GM18868 (cell line): ENCODE measurements around the gene PBX4.

Source experiments
- ATAC-seq: cut with Tn5 transposase; IDR thresholded peaks from one replicate; pipeline ENCODE4 v1.9.1; 2021; ENCODE audit warnings: mild to moderate bottlenecking, moderate library complexity; ENCODE audit not compliant: unreplicated experiment

Gene PBX4

GRCh38 chr19:19559931-19560330 is 58.6 kb downstream of the PBX4 start:
- ATAC-seq: no peak

GRCh38 chr19:19558636-19559035 is 59.9 kb downstream of the PBX4 start:
- ATAC-seq: no peak

DNA sequence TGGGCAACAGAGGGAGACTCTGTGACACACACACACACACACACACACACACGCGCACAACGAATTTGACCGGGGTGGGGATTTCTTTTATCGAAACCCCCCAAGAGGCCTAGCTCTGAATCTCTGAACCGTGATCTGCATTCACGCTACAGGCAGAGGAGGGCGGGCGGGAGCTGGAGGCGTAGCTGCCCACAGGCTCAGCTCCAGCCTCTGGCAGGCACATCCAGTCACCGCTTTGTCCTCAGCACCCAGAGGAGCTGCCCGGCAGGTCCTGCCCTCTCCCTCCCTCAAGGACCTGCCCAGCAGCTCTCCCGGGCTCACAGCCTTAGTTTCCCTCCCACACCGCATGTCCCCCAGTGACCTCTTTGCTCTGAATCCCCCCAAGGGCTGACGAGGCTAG is 60.4 kb downstream of the PBX4 start:
- no peak for ATAC-seq

DNA sequence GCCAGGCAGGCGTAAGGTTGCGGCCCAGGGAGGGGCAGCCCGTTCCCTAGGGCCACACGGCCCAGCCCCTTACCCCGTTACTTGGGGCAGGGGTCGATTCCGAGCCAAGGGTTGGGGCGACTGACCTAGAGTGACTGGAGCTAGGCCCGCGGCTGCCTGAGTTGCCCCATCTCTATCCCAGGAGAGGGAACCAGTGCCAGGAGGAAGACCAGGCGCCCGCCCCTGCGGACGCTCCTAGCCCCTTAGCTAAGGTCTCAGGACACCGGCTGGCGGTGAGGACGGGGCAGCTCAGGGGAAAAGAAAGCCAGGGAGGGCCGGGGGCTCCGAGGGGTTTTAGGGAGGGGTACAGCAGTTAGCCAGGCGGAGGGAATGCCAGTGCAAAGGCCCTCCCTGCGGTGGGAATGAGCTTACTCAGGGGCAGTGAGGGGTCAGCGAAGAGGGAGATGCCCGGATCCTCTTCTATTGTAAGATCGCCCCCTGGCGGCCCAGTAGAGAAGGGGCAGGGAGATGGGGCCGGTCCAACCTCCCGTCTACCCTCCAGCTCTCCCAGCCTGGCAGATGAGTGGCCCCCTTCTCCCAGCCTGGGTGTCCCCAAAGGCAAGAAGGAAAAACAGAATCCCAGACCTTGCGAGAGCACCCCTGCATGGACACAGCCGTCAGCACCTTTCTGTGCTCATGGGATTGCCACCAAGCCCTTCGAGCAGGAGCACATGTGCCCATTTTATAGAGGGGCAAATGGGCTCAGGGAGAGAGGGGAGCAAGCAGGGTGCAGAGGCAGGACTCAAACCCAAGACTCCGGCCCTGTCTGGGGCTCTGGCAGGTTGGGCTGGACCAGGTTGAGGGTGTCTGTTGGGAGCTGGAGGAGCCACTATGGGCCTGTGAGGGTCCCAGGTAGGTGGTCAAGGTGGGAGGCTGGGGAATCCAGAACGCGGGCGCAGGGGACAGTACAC is 64.1 kb downstream of the PBX4 start:
- no peak for ATAC-seq

DNA sequence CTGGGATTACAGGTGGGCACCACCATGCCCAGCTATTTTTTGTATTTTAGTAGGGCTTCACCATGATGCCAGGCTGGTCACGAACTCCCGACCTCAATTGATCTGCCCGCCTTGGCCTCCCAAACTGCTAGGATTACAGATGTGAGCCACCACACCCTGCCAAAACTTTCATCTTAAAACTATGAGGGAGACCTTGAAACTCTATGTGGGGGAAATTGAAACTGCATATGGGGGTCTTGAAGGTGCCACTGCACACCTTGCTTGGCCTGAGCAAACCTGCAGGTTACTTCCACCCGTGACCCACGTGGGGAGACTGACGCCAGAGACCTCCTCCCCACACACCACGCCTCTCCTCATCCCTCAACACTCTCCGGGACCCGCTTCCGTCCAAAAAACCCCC is 64.8 kb downstream of the PBX4 start:
- no peak for ATAC-seq

- no peak for ATAC-seq
Observed at GRCh38 chr19:19552798-19553197, 65.7 kb downstream of the PBX4 start.

DNA sequence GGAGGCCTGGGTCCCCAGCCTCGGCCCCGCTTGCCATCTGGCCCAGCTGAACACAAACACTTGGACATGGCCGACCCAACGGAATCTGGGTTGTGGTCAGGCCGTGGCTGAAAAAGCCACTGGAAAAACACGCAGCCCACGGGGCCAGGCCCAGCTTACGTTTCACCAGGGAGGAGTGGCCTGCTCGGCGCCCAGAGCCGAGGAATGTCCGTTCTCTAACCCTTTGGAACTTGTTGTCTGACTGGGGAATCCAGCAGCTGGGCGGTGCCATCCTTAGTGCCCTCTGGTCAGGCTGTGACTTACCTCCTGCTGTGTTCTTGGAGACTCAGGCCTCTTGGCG is 66.7 kb downstream of the PBX4 start:
- no peak for ATAC-seq

DNA sequence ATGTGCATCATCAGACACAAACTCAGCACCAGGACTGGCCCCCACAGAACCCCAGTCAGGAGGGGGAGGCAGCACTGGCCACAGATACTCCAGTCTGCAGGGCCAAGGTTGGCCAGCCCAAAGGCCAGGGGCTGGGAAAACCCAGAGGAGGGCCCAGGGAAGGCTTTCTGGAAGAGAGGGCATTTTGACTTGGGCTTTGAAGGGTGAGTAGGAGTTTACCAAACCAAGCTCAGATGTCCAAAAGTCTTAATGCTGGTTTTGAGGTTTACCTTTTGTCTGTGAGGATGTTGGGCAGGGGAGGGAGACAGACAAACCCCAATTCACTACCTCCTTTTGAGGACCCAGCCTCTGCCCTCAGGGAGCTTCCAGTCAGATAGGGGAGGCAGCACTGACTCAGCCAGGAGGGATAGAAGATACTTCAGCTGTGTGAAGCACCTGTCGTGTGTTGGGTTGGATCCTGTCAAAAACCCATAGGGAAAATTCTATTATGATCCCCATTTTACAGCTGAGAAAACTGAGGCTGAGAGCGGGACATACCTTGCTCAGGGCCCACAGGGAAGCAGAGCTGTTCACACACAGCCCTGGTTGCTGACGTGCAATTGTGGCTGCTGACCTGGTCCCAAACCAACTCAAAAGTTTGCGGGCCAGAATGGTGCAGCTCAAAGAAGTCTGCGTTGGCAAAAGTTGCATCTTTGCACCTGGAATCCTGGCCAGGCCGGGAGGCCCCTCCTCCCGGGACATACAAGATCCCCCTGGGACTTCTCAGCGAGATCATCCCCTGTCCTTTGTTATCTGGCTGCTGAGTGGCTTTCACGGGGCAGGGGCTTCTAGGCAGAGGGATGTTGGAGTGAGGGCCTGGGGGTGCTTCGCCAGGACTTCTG is 67.3 kb downstream of the PBX4 start:
- ATAC-seq: no peak

DNA sequence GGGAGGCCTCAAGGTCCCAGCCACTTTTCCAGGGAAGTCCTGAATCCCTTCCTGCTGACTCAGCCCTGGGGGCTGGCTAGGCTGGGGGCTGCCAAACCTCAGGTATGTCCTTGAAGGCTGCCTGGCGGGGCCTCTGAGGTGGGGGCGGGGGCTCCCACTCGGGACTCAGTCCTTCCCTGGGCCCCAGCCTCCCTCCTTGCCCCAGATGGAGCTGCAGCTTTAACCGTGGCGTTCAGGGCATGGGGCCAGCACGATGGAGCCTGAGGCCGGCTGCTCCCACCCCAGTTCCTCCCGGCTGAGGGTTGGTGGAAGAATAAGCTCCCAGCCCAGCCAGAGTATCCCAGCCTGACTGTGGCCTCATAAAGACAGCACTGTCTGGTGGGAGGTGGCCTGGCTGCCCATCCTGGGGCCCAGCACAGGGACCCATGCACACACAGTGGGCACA is 68.0 kb downstream of the PBX4 start:
- ATAC-seq: no peak

DNA sequence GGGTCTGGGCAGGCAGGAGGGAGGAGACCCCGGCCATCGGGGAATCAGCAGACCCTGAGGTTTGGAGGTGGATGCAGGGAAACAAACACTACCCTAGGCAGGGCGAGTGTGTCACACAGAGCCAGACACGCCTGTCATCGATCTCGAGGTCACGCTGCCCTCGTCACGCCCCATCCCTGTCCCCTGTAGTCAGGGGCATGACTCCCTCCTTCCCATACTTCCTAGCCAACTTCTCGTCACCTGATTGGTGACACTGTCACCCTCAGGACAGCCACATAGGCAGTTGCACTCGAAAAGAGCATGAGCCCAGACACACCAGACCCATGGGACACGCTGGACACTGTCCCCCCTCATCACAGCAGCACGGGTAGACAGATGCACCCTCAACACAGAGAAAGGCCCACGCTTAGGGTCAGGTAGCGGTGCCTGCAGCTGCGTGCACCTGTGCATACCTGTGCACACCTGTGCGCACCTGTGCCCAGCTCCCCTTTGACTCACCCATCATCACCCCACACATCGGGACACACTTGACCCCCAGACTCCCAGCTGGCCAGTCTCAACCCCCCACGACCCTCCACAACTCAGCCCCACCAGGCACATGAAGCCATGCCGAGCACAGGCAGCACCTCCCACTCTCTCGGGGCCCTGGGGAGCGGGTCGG is 68.6 kb downstream of the PBX4 start:
- ATAC-seq: no peak

DNA sequence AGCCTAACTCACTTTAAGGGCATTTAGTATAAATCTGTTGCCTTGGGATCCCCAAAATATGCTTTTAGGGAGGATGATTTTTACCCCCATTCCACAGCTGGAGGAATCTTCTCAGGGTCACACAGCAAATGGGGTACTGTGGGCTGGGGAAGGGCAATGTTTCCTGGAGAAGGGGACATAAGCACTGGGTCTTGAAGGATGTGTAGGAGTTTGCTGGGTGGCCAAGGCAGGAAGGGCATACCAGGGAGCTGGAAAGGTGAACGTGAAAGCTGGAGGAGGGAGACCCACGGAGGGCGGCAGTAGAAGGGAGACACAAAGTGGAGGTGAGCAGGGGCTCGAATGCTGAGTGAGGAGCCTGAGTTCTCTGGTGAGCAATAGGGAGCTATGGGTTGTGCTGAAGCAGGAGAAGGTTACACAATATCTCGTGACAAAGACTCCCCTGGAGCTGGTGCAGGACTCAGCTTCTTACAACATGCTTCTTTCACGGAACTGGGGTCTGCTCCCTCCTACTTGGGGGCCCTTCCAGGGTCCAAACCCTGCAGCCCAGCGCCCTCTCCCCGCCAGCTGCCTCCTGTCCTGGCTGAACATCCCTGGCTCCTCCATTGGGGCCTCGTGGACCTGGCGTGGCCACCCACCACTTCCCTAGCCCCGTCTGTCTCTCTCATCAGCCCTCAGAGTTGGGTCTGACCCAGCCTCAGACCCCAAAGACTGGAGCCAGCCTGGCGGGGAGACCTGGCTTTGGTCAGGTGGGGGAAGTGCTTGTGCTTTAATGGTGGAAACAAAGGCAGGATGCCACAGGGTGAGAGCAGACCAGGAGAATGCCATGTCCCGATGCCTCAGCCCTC is 69.3 kb downstream of the PBX4 start:
- ATAC-seq: no peak

DNA sequence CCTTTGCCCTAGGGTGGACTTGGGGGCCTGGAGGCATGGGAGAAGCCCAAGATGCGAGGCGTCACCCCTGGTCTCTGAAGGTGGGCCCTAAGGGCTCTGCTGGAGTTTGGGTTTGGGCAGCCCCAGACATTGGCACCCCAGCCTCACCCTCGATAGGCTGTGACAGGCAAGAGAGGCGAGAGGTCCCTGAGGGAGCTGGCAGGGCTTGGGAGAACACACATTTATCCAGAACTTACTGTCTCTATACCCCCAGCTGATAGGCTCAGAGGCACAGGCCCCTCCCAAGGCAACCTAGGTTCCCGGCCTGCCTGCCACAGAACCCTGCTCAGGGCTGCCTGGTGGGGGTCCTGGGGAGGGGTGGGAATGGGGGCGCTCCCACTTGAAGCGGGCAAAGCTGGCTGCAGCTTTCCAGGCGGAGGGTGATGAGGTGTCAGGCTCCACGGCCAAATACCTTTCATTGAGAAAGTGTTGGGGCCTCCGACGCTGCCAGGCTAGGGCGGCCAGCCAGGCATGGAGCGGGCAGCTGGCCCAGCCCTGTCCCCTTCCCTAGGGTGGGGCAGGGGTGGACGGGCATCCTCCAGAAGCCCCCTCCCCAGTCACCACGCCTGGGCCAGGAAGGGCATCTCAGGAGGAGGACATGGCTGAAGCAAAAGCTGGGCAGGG is 70.7 kb downstream of the PBX4 start:
- ATAC-seq: no peak

GRCh38 chr19:19546751-19547162 is 71.7 kb downstream of the PBX4 start:
- no peak for ATAC-seq

DNA sequence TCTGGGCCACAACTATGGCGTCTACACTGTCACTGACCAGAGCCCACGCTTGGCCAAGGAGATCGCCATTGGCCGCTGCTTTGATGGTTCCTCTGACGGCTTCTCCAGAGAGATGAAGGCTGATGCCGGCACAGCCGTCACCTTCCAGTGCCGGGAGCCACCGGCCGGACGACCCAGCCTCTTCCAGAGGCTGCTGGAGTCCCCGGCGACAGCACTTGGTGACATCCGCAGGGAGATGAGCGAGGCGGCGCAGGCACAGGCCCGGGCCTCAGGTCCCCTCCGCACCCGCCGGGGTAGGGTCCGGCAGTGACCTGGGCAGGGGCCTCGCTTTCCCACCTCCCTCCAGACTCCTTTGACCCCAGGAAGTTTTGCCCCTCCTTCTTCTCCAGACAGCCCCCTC is 72.8 kb downstream of the PBX4 start:
- ATAC-seq: no peak

- ATAC-seq: no peak
Observed at GRCh38 chr19:19544954-19545591, 73.4 kb downstream of the PBX4 start.

DNA sequence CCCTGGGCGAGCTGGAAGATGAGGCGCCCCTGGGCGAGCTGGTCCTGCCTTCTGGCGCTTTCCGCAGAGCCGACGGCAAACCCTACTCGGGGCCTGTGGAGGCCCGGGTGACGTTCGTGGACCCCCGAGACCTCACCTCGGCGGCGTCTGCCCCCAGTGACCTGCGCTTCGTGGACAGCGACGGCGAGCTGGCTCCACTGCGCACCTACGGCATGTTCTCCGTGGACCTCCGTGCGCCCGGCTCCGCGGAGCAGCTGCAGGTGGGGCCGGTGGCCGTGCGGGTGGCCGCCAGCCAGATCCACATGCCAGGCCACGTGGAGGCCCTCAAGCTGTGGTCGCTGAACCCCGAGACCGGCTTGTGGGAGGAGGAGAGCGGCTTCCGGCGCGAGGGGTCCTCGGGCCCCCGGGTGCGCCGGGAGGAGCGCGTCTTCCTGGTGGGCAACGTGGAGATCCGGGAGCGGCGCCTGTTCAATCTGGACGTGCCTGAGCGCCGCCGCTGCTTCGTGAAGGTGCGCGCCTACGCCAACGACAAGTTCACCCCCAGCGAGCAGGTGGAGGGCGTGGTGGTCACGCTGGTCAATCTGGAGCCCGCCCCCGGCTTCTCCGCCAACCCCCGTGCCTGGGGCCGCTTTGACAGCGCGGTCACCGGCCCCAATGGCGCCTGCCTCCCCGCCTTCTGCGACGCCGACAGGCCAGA is 74.1 kb downstream of the PBX4 start:
- no peak for ATAC-seq

DNA sequence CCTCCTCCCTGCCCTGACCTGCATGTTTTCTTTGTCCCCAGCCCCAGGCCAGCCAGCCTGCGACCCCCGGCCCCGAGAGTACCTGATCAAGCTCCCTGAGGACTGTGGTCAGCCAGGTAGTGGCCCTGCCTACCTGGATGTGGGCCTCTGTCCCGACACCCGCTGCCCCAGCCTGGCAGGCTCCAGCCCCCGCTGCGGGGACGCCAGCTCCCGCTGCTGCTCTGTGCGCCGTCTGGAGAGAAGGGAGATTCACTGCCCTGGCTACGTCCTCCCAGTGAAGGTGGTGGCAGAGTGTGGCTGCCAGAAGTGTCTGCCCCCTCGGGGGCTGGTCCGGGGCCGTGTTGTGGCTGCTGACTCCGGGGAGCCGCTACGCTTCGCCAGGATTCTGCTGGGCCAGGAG is 74.8 kb downstream of the PBX4 start:
- no peak for ATAC-seq

DNA sequence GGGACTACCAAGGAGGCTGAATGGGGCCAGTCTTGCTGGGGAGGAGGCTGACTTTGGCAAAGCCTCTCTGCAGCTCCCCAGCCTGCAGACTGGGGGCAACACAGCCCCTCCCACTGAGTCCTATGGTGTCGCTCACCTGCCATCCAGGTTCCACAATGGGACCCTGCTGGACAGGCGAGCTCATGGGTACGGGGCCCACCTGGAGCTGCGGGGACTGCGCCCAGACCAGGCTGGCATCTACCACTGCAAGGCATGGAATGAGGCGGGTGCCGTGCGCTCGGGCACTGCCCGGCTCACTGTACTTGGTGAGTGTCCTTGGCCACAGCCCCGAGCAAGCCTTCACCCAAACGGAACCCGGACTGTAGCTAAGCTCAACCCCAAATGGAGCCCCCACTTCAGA is 75.4 kb downstream of the PBX4 start:
- no peak for ATAC-seq

GRCh38 chr19:19542507-19542906 is 76.0 kb downstream of the PBX4 start:
- ATAC-seq: no peak
